ENCODE results near the gene LRRC26.

Gene LRRC26, protein sequence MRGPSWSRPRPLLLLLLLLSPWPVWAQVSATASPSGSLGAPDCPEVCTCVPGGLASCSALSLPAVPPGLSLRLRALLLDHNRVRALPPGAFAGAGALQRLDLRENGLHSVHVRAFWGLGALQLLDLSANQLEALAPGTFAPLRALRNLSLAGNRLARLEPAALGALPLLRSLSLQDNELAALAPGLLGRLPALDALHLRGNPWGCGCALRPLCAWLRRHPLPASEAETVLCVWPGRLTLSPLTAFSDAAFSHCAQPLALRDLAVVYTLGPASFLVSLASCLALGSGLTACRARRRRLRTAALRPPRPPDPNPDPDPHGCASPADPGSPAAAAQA

DNA sequence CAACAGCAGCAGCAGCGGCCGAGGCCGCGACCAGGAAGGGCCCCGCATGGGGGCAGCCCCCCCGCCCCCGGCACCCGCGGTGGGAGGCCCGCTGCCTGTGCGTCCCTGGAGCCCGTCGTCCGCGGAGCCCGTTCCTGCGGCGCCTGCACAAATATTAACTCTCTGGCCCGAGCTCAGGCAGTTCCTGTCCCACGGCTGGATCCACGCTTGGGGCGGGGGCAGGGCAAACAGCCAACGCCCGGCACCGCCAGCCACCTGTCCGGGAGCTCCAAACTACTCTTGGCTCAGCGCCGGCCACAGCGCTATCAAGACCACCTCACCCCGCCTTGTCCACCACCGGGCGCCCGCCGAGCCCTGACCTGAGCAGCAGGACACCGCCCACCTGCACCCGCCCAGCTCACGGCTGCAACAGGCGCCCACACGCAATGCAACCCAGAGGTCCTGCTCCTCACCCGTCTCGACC is at the start of gene LRRC26:
TSS of gene LRRC26 (minus strand) at position 156 of the 463 bp plus-strand sequence. CDS start at position 48, 108 bp downstream.
- DNase-seq: no peak

DNA sequence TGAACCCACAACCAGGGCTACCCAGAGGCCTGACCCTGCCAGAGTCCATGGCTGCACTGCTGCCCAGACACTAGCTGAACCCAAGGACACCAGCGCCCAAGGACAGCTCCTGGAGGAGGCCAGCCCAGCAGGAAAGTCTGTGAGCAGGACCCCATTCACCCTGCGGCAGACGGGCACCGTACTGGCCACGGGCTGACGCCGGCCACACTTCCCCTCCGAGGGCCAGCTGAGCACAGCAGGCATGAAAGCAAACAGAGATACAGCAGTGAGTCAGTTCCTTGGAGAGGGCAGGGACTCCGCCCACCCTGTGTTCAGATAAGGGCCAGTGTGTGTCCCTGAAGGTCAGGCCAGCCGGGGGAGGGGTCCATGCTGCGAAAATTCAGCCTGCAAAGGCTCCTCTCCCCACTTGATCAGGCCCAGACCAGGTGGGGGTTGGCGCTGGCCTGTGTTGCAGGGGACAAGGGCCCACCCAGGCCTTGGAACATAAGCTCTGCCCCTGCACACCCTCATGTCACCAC is 49.0 kb upstream of the LRRC26 start:
- DNase-seq: no peak

DNA sequence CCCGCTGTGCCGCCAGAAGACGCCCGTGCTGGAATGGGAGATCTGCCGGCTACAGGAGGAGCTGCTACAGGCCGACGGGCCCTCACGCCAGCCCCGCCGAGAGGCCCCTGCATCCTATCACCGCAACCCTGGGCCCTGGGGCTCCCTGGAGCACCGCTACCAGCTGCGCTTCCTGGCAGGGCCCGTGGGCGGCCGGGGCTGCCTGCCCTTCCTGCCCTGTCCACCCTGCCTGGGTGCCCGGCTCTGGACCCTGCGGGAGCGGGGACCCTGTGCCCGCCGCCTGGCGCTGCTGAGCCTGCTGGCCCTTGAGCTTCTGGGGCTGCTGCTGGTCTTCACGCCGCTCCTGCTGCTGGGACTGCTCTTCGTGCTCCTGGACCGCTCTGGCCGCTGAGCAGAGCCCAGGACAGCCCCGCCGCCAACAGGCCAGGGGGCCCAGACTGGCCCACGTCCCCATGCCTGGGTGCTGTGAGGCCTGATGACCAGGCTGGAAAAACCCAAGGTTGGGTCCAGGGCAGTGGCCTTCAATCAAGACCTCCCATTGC is 48.4 kb upstream of the LRRC26 start:
- DNase-seq: no peak

DNA sequence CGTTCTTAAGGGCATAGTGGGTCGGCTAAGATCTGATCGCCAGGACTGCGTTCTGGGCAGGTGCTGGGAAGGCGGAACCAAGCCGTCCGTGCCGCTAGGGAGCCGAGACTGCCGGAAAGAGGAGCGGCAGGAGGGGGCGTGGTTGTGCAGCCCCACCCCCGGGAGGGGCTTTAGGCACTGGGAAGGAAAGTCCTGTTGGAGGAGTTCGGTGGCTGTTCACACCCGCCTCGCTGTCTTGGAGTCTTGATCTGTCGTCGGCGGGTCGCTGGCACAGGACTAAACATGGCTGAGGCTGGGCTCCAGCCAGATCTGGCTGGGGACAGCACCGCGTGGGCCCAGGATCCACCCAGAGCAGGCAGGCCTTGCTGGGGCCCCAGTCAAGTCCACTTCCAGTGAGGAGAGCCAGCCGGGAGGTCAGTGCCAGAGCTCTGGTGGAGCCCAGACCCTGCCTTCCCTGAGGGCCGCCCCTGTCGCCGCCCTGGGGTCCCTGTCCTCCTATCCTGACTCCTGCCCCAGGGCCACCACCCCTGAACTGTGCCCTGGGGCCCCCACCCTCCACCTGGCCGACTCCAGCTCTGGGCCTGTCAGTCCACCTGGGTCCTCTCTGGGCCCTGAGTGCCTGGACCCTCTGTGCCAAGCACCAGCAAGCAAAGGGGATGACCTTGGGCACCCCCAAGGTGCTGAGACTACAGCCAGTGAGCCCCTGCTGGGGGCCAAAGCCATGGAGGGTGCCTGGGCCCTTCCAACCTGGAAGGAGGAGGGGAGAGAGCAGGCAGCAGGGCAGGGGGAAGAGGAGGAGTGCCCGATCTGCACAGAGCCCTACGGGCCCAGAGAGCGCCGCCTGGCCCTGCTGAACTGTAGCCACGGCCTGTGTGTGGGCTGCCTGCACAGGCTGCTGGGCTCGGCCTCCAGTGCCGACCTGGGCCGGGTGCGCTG is 47.7 kb upstream of the LRRC26 start:
- DNase-seq: no peak

DNA sequence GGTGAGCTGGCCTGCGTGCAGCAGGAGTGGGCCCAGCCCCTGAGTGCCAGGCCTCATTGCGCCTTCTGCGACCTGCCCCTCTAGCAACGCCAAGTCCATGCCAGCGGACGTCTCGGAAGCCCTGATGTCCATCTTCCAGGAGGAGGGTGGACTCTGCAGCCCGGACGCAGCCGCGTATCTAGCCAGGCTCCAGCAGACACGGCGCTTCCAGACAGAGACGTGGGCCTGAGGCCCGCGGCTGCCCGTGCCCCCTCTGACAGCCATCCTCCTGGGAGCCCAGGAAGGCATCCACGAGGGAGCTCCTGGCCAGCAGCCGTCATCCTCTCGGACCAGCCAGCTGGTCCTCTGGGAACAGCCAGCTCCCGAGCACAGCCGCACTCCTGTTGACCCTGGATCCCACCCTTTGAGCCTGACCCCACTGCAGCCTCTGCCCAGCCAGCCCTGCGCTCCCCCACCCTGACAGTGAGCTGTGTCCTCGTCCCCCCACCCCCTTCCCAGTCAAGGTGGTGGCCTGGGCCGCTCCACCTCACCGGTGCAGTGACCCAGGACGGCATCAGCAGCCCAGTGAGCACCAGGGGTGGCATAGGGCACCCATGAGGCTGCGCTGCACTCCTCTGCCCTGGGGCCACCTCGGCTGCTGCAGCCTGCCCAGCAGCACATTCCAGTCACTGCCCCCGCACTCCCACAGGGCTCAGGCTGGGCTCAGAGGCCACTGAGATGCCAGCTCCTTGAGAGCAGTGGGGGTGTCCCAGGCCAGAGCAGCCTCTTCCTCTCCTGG is 46.5 kb upstream of the LRRC26 start:
- no peak for DNase-seq

DNA sequence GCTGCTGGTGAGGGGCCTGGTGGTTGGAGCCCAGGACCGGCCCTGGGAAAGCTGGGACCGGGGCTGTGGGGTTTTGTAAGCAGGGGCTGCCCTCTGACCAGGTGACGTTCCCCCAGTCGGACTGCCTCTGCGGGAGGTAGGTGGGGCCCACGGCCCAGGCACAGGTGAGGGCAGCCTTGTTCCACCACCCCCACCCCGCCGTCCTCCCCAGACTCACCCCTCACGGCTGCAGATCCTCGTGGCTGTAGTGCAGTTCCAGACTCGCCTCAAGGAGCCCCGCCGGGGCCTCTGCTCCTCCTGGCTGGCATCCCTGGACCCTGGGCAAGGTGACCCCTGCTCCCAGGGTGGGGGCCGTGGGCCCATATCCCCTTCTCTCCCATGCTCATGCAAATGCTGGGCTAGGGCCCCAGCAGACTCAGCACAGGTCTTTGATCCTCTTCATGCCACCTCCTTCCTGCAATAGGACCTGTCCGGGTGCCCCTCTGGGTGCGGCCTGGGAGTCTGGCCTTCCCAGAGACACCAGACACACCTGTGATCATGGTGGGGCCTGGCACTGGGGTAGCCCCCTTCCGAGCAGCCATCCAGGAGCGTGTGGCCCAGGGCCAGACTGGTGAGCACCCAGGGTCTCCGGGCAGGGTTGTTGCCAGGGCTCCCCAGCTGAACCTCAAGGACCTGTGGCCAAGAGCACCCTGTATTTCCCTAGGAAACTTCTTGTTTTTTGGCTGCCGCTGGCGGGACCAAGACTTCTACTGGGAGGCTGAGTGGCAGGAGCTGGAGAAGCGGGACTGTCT is 45.5 kb upstream of the LRRC26 start:
- DNase-seq: no peak

DNA sequence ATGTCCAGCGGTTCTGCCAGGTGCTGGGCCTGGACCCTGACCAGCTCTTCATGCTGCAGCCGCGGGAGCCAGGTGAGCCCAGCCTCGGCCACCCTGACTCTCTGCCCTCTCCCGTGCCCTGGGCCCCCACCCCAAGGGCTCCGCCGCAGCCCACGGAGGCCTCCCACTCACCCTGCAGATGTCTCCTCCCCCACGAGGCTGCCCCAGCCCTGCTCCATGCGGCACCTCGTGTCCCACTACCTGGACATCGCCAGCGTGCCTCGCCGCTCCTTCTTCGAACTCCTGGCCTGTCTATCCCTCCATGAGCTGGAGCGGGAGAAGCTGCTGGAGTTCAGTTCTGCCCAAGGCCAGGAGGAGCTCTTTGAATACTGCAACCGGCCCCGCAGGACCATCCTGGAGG is 44.8 kb upstream of the LRRC26 start:
- DNase-seq: no peak

DNA sequence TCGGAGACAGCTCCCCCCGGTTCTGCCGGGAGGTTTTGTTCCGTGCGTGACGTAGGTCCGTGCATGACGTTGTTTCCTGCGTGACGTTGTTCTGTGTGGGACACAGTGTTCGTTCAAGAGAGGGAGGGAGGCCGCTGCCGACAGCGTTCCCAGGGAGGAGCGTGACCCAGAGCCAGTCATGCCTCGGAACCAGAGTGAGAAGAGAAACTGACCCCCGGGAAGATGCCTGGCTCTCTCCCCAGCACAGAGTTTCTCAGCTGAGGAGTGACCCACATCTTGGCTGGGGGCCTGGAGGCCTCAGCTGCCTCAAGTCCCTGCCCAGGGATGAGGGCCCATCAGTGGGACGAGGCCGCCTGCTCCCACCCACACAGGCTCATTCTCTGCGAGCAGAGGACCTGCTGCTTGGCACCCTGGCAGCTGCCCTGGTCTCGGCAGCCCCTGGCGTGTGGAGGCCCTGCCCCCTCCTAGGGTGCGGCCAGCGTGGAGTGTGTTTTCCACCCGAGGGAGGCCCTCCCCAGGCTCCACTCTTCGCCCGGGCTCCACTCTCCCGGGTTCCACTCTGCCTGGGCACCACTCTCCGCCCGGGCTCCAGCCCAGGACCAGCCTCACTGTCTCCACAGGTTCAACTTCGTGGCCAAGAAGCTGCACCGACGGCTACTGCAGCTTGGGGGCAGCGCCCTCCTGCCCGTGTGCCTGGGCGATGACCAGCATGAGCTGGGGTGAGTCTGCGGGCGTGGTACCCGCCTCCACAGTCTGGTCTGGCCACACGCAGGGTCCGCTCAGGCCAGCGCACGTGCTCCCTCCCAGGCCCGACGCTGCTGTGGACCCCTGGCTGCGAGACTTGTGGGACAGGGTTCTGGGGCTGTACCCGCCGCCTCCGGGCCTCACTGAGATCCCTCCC is 43.6 kb upstream of the LRRC26 start:
- no peak for DNase-seq

DNA sequence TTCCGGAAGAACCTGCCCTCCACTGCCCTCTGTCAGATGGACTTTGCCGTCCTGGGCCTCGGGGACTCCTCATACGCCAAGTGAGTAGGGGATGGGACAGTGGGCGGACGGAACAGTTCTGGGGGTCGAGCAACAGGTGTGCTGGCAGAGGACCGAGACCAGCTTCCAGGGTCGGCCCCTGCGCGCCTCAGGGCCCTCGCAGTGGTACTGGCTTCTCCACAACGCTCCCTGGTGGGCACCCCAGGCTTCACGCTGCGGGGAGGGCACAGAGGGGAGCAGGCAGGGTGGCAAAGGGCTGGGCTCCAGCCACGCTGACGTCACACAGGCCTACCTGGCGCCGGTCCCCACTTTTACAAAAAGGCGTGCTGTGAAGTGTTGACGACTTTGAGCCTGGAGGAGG is 42.7 kb upstream of the LRRC26 start:
- no peak for DNase-seq

DNA sequence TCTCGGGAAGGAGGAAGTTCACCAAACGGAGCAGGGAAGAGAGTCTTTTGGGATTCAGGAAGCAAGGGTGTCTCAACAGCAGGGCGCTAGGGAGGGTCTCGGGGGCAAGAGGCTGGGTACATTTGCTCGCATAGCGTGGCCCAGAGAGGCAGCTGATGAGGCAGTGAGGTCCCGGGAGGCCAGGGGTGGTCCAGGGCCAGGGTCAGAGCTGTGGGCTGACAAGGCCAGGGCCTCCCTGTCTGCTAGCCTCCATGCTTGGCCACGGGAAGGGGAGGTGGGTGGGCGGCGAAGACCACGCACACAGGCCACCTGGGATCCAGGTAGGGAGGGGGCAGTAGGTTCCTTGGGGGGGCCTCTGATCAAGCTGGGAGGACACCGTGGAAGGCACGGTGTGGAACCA is 41.7 kb upstream of the LRRC26 start:
- DNase-seq: no peak

DNA sequence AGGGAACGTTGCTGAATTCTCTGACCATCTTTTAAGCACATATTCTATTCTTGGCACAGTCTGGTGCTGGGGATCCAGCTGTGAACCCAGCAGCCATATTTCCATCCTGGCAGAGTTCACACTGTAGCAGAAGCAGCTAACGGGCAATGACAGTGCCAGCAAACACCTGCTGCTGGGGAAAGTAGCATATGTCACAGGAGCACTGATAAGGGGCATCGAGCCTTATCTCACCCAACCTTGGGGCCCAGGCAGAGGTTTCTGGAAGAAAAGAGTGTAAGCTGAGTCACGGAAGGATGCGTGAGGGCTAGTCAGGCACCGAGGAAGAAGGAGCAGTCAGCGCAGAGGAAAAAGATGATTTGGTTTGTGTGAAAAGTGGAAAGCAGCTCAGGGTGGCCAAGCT is 36.8 kb upstream of the LRRC26 start:
- no peak for DNase-seq

DNA sequence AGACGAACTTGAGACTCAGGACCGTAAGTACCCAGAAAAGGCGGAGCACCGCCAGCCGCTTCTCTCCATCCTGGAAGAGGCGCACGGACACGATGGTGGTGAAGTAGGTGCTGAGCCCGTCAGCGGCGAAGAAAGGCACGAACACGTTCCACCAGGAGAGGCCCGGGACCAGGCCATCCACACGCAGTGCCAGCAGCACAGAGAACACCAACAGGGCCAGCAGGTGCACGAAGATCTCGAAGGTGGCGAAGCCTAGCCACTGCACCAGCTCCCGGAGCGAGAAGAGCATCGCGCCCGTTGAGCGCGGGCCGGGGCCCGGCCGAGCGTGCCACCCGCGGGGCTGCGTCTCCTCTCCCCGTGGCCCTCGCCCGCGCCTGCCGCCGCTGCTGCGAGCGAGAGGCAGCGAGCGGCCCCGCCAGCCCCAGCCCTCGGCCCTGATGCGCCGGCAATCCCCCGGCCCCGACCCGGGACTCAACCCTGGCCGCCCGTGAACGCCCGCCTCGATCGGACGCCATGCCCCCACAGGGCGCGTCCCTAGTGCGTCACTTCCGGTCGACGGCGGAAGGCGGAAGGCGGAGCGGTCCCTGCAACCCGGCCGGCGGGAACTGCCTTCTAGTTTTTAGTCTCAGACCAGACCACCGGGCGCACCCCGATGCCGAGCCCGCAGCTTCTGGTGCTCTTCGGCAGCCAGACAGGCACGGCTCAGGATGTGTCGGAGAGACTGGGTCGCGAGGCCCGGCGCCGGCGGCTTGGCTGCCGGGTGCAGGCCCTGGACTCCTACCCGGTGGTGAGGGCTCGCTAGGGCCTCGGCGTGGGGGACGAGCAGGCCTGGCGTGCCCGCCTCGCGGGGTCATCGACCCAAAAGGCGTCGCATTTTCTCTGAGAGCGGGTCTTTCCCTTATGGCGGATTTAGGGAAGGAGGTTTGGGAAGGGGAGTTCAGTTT is 35.5 kb upstream of the LRRC26 start, which contains the start of the genes NDOR1 and TMEM203:
TSS of gene NDOR1 (plus strand) at position 575 of the 944 bp plus-strand sequence. CDS start at position 653, 78 bp downstream.
TSS of gene TMEM203 (minus strand) at position 523 of the 944 bp plus-strand sequence. CDS start at position 289, 234 bp downstream.
- DNase-seq: peak; percentile 13

DNA sequence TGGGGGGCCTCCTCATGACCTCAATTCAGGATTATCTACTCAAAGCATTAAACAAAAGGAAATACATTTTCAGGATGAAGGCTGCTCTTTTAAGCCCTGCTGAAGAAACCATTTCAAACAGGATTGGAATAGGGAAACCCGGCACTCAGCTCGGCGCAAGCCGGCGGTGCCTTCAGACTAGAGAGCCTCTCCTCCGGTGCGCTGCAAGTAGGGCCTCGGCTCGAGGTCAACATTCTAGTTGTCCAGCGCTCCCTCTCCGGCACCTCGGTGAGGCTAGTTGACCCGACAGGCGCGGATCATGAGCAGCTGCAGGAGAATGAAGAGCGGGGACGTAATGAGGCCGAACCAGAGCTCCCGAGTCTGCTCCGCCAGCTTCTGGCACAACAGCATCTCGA is 34.9 kb upstream of the LRRC26 start:
- DNase-seq: no peak

DNA sequence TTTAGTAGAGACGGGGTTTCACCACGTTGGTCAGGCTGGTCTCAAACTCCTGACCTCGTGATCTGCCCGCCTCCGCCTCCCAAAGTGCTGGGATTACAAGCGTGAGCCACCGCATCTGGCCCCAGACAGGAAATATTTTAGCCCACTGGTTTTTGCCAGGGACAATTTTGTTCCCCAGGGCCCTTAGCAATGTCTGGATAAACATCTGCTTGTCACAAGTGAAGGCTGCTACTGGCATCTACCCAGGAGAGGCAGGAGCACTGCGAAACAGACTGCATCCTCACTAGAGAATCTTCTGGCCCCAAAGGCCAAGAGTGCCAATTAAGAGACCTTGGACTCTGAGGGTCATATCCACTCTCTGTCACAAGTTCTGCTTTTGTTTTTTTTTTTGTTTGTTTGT is 33.1 kb upstream of the LRRC26 start:
- no peak for DNase-seq

DNA sequence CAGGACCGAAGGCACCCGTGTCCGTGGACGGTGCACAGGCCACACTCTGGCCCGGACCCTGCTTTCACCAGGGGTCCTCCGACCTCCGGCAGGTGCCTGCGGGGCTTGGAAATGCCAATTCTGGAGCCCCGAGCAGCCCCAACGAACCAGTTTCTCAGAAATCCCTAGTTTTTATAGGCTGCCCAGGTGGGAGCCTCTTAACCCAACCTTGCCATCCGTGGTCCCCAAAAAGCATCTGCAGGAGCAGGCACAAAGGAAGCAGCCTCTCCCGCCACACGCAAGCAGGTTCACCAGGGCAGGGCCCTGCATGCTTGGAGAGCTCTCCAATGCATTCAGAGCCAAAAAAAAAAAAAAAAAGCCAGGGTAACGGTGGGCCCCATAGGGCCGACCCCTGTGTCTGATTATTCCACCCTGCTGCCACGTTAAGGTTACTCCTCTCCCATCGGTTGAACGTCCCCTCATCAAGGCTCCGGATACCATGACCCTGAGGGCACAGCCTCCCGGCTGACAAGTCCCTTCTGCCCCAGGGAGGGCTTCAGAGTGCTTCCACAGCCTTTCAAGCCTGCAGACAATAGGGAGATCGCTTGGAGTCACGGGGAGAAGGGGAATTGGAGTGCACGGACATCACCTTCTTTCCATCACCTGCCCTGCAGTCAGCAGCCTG is 31.5 kb upstream of the LRRC26 start:
- DNase-seq: no peak

DNA sequence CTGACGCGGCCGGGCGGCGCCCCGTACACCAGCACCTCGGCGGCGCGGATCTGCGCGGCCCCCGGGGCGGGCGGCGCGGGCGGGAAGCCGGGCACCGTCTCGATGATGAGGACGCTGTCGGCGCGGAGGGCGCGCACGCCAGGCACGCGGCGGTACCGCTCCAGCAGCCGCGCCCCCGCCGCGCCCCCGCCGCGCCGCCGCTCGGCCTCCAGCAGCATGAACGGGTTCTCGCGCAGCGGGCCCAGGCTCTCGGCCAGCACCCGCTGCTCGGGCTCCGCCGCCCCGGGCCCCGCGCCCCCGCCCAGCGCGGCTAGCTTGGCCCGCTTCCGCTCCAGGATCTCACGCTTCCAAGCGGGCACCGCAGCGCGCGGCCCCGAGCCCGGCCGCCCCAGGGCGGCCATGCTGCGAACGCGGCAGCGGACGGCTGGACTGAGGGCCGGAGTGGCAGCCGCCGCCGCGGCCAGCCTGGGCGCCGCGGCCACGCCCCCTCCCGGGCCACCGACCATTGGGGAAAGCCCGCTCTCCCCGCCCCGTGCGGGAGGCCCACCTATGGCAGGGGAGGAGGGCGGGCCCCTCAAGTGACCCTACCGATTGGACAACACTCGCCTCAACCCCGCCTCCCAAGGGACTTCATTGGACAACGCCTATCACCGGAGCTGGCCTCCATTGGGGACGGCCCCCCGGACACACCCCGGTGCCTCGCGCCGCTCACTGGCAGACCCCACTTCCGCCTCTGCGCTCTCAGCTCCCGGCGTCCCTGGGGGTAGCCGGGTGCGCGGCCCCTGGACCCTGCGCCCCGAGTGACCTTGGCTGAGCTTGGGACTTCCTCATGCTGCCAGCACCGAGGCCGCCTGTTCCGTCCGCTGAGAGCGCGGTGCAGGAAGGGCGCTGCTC is 30.7 kb upstream of the LRRC26 start, which contains the start of gene TPRN:
TSS of gene TPRN (minus strand) at position 431 of the 894 bp plus-strand sequence. CDS start at position 401, 30 bp downstream.
- peak; percentile 95 for DNase-seq

DNA sequence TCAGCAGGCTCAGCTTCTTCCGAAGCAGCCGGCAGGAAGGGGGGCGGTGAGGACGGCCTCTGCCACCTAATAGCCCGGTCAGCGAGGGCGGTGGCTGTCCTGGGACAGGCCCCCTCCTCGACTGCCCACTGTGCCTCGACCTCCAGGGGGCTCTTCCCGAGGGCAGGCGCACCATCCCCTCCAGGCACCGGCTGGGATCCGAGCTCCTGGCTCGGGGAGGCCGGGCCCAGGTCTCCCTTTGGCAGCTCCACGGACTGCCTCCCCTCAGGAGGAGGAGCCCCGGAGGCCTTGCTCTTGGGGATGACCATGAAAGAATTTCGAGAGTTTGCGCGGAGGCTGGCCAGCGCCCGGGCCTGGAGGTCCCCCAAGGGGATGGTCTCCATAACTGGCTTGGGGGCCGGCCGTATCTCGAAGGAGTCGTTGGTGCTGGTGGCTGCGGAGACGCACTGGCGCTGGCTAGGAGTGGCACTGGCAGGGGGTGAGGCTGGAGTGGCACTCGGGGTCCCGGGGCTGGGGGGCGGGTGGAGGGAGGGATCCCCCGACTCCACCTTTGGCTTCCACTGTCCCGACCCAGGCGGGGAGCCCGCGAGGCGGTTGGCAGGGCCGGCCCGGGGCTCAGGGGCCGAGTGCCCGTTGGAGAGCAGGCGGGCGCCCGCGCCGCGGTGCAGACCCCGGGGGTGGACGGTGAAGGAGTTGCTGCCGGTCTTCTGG is 29.7 kb upstream of the LRRC26 start:
- no peak for DNase-seq
